GM18499 (cell line): ENCODE results near the gene SYNDIG1.

ENCODE experiments used
- ATAC-seq: cut with Tn5 transposase; IDR thresholded peaks from one replicate; pipeline ENCODE4 v1.9.1; 2021; ENCODE audit warnings: moderate number of reproducible peaks; ENCODE audit not compliant: insufficient read depth, unreplicated experiment

The SYNDIG1 gene

GRCh38 chr20:24544371-24544770, 74.9 kb downstream of the SYNDIG1 start:
- no peak for ATAC-seq

GRCh38 chr20:24545168-24545567, 75.7 kb downstream of the SYNDIG1 start:
- ATAC-seq, result no peak

- no peak for ATAC-seq
These were observed 76.9 kb downstream of the SYNDIG1 start for GRCh38 chr20:24546232-24546892.

GRCh38 chr20:24547967-24548366, 78.5 kb downstream of the SYNDIG1 start:
- ATAC-seq, result no peak

GRCh38 chr20:24559114-24559732, 89.8 kb downstream of the SYNDIG1 start:
- ATAC-seq, result no peak

- no peak for ATAC-seq
These were observed 91.4 kb downstream of the SYNDIG1 start for GRCh38 chr20:24560571-24561491.

GRCh38 chr20:24565835-24566351, 96.5 kb downstream of the SYNDIG1 start:
- ATAC-seq, result no peak

GRCh38 chr20:24566656-24567055, 97.2 kb downstream of the SYNDIG1 start:
- ATAC-seq, result no peak

GRCh38 chr20:24567508-24567907, 98.1 kb downstream of the SYNDIG1 start:
- no peak for ATAC-seq

- ATAC-seq, result no peak
These were observed 99.4 kb downstream of the SYNDIG1 start for GRCh38 chr20:24568842-24569241.

- no peak for ATAC-seq
These were observed 101.7 kb downstream of the SYNDIG1 start for GRCh38 chr20:24571159-24571558.

GRCh38 chr20:24572140-24572539, 102.7 kb downstream of the SYNDIG1 start:
- no peak for ATAC-seq

- ATAC-seq, result no peak
These were observed 103.4 kb downstream of the SYNDIG1 start for GRCh38 chr20:24572862-24573261.

GRCh38 chr20:24573557-24573956, 104.1 kb downstream of the SYNDIG1 start:
- no peak for ATAC-seq

GRCh38 chr20:24574307-24574706, 104.9 kb downstream of the SYNDIG1 start:
- no peak for ATAC-seq

- no peak for ATAC-seq
These were observed 105.4 kb downstream of the SYNDIG1 start for GRCh38 chr20:24574797-24575196.

- no peak for ATAC-seq
These were observed 106.4 kb downstream of the SYNDIG1 start for GRCh38 chr20:24575811-24576210.

GRCh38 chr20:24576447-24576846, 107.0 kb downstream of the SYNDIG1 start:
- no peak for ATAC-seq

- no peak for ATAC-seq
These were observed 108.0 kb downstream of the SYNDIG1 start for GRCh38 chr20:24577271-24577909.
